T-helper 1 cell treated with Interleukin-12 subunit alpha and Interleukin-12 subunit beta and Interleukin-4 antibody, amounts not matched to agents 30 ng/mL and 1 ng/mL, for 36 hours (primary cell): ENCODE measurements around the gene CHD5. TPM values are rescaled to one million over a fixed set of nuclear protein-coding genes. Genes with fewer than 3 reads are reported as not detected.

Source experiments
- intact Hi-C: fragments of 100-400 bp; cut with micrococcal nuclease; formaldehyde crosslinking; loops from one replicate; pipeline ENCODE4 v1.15.1; 2024
- total RNA-seq: library from RNA; stranded (reverse); gene quantifications from 2 replicates; pipeline ENCODE4 v1.2.3, GENCODE V29; 2022

Gene CHD5
- total RNA-seq, 1 donor from 2014 or later, result 2.3 TPM

- intact Hi-C loops, result no loop called here
Measured at GRCh38 chr1:6121021-6121421, 59.1 kb downstream of the CHD5 start.

- intact Hi-C loops, result loop anchor here (5.0 kb wide), 1 partner anchor 79 kb away; the partner anchor contains the start of gene RPL22
Measured at GRCh38 chr1:6118415-6118814, 61.7 kb downstream of the CHD5 start.

GRCh38 chr1:6117624-6118023 is 62.5 kb downstream of the CHD5 start:
- intact Hi-C loops, result loop anchor here (5.0 kb wide), 1 partner anchor 80 kb away; the partner anchor contains the start of gene RPL22

GRCh38 chr1:6117064-6117463 is 63.1 kb downstream of the CHD5 start:
- intact Hi-C loops, result loop anchor here (5.0 kb wide), 1 partner anchor 80 kb away; the partner anchor contains the start of gene RPL22

GRCh38 chr1:6116137-6116536 is 64.0 kb downstream of the CHD5 start:
- intact Hi-C loops, result loop anchor here (5.0 kb wide), 1 partner anchor 81 kb away; the partner anchor contains the start of gene RPL22

- intact Hi-C loops, result no loop called here
Measured at GRCh38 chr1:6113745-6114144, 66.4 kb downstream of the CHD5 start.

GRCh38 chr1:6113116-6113515 is 67.0 kb downstream of the CHD5 start:
- intact Hi-C loops, result no loop called here

GRCh38 chr1:6112690-6113005 is 67.5 kb downstream of the CHD5 start:
- intact Hi-C loops, result no loop called here

GRCh38 chr1:6111991-6112689 is 68.0 kb downstream of the CHD5 start:
- intact Hi-C loops, result no loop called here

GRCh38 chr1:6111571-6111970 is 68.5 kb downstream of the CHD5 start:
- intact Hi-C loops, result no loop called here

- intact Hi-C loops, result no loop called here
Measured at GRCh38 chr1:6110326-6110725, 69.8 kb downstream of the CHD5 start.

GRCh38 chr1:6109688-6110087 is 70.4 kb downstream of the CHD5 start:
- intact Hi-C loops, result loop anchor here (2.0 kb wide), 2 partner anchors 127 to 295 kb away; no protein-coding TSS in a partner anchor

GRCh38 chr1:6108937-6109614 is 71.0 kb downstream of the CHD5 start:
- intact Hi-C loops, result loop anchor here (1.0 to 2.0 kb wide), 5 partner anchors 77 to 296 kb away; no protein-coding TSS in a partner anchor

GRCh38 chr1:6108476-6108875 is 71.6 kb downstream of the CHD5 start:
- intact Hi-C loops, result loop anchor here (1.0 to 2.0 kb wide), 5 partner anchors 78 to 296 kb away; no protein-coding TSS in a partner anchor

GRCh38 chr1:6107409-6108356 is 72.4 kb downstream of the CHD5 start:
- intact Hi-C loops, result loop anchor here (1.0 to 2.0 kb wide), 5 partner anchors 79 to 297 kb away; no protein-coding TSS in a partner anchor

- intact Hi-C loops, result no loop called here
Measured at GRCh38 chr1:6106977-6107376, 73.1 kb downstream of the CHD5 start.

GRCh38 chr1:6106321-6106731 is 73.8 kb downstream of the CHD5 start:
- intact Hi-C loops, result no loop called here

- intact Hi-C loops, result no loop called here
Measured at GRCh38 chr1:6105763-6106162, 74.4 kb downstream of the CHD5 start.

GRCh38 chr1:6105218-6105679 is 74.9 kb downstream of the CHD5 start:
- intact Hi-C loops, result no loop called here

GRCh38 chr1:6104631-6105030 is 75.5 kb downstream of the CHD5 start:
- intact Hi-C loops, result no loop called here

GRCh38 chr1:6103854-6104530 is 76.1 kb downstream of the CHD5 start:
- intact Hi-C loops, result no loop called here
